GM19372 (cell line): ENCODE measurements around the gene AHNAK2.

Experiments
- ATAC-seq: cut with Tn5 transposase; IDR thresholded peaks from one replicate; pipeline ENCODE4 v1.9.1; 2021; ENCODE audit warnings: mild to moderate bottlenecking, low read depth, moderate library complexity; ENCODE audit not compliant: unreplicated experiment

Gene AHNAK2

GRCh38 chr14:104974665-104975390 lies 3.3 kb downstream of the AHNAK2 start:
- no peak for ATAC-seq

GRCh38 chr14:104974146-104974541 lies 4.0 kb downstream of the AHNAK2 start:
- no peak for ATAC-seq

GRCh38 chr14:104973385-104974145 lies 4.6 kb downstream of the AHNAK2 start:
- no peak for ATAC-seq

GRCh38 chr14:104973135-104973384 lies 5.1 kb downstream of the AHNAK2 start:
- no peak for ATAC-seq

- ATAC-seq = no peak
Measured at GRCh38 chr14:104972301-104973134, 5.7 kb downstream of the AHNAK2 start.

- no peak for ATAC-seq
Measured at GRCh38 chr14:104971447-104972240, 6.5 kb downstream of the AHNAK2 start.

GRCh38 chr14:104970231-104971068 lies 7.7 kb downstream of the AHNAK2 start:
- no peak for ATAC-seq

- ATAC-seq = no peak
Measured at GRCh38 chr14:104969741-104970230, 8.4 kb downstream of the AHNAK2 start.

GRCh38 chr14:104968541-104969401 lies 9.4 kb downstream of the AHNAK2 start:
- ATAC-seq = no peak

GRCh38 chr14:104968153-104968527 lies 10.0 kb downstream of the AHNAK2 start:
- no peak for ATAC-seq

GRCh38 chr14:104967386-104968152 lies 10.6 kb downstream of the AHNAK2 start:
- no peak for ATAC-seq

GRCh38 chr14:104966981-104967385 lies 11.2 kb downstream of the AHNAK2 start:
- ATAC-seq = no peak

GRCh38 chr14:104966261-104966865 lies 11.8 kb downstream of the AHNAK2 start:
- no peak for ATAC-seq

GRCh38 chr14:104965561-104966231 lies 12.5 kb downstream of the AHNAK2 start:
- ATAC-seq = no peak

- no peak for ATAC-seq
Measured at GRCh38 chr14:104964546-104964945, 13.6 kb downstream of the AHNAK2 start.

GRCh38 chr14:104957146-104958113 lies 20.7 kb downstream of the AHNAK2 start:
- no peak for ATAC-seq
